Neural crest cell (in vitro differentiated cells): ENCODE data around the gene ZNF565. TPM values are rescaled to one million over a fixed set of nuclear protein-coding genes. Genes with fewer than 3 reads are reported as not detected.

Source experiments
- DNase-seq: peaks from one replicate; pipeline ENCODE4 v3.0.0; 2021; ENCODE audit warnings: low read depth, mixed read lengths, low spot score
- H3K27ac Mint-ChIP-seq: one replicate; pipeline ENCODE4 v1.8.0; 2021; ENCODE audit warnings: mild to moderate bottlenecking, mixed read lengths; ENCODE audit not compliant: unreplicated experiment
- H3K27me3 Mint-ChIP-seq: 2 replicates; pipeline ENCODE4 v1.8.0; 2021; ENCODE audit warnings: low read depth, mild to moderate bottlenecking, mixed read lengths
- H3K36me3 Mint-ChIP-seq: 2 replicates; pipeline ENCODE4 v1.8.0; 2021; ENCODE audit warnings: low read depth, mild to moderate bottlenecking, mixed read lengths
- H3K4me1 Mint-ChIP-seq: 2 replicates; pipeline ENCODE4 v1.8.0; 2021; ENCODE audit warnings: mixed read lengths
- H3K4me3 Mint-ChIP-seq: one replicate; pipeline ENCODE4 v1.8.0; 2021; ENCODE audit warnings: mild to moderate bottlenecking, mixed read lengths
- H3K9me3 Mint-ChIP-seq: 2 replicates; pipeline ENCODE4 v1.8.0; 2021; ENCODE audit warnings: mixed read lengths
- CTCF ChIP-seq: fragments of 200-600 bp; sonication (generic); conservative IDR thresholded peaks from 2 replicates; pipeline ENCODE4 v1.5.0; 2021; ENCODE audit warnings: antibody characterized with exemption, mild to moderate bottlenecking
- long read RNA-seq: library from polyadenylated mRNA; unstranded; transcript quantifications from one replicate; pipeline ENCODE4 v2.0.0, GENCODE V29; 2020
- total RNA-seq: library from RNA; stranded (reverse); gene quantifications from 2 replicates; pipeline ENCODE4 v1.2.1, GENCODE V29; 2021

The ZNF565 gene
- 5.6 and 6.6 TPM in 2 replicates for total RNA-seq
- long read RNA-seq, transcript ZNF565-201 (5 exons, 2,023 nt) = major isoform, 15 of 42 reads
- long read RNA-seq, transcript ZNF565-203 (5 exons, 1,931 nt) = minor isoform, 7 of 42 reads
- long read RNA-seq, partial matches to known transcripts = 3 of 42 reads
- long read RNA-seq, other reads (novel, unspliced or antisense) = 14 of 42 reads

- Mint-ChIP-seq H3K27me3 (no peaks in the 10 kb centered on the region), H3K36me3 (peaks cover 9% of the 10 kb centered on the region), H3K27ac (peak within 1 kb of the TSS; percentile 96)
Measured at GRCh38 chr19:36214386-36215275, at the start of gene ZNF565, which contains the start of gene ZNF146. Gene ZNF565, minus strand, starts transcription at chr19:36214665. Its CDS starts 12,680 bp downstream, at chr19:36201985. Gene ZNF146, plus strand, starts transcription at chr19:36215106. Its CDS starts 21,335 bp downstream, at chr19:36236441.

GRCh38 chr19:36259211-36259610, 44.7 kb upstream of the ZNF565 start:
- TF ChIP-seq CTCF = no peak
- Mint-ChIP-seq H3K4me1 (peaks cover 14% of the 10 kb centered on the region), H3K4me3 (no peak overlapping the region), H3K27me3 (no peaks in the 10 kb centered on the region), H3K27ac (no peak overlapping the region), H3K9me3 (peaks cover 11% of the 10 kb centered on the region), H3K36me3 (peaks cover 28% of the 10 kb centered on the region)
- DNase-seq = no peak

More at GRCh38 chr19:36214386-36215275, at the start of gene ZNF565, which contains the start of gene ZNF146:
- peaks cover 20% of the 10 kb centered on the region for H3K4me1 Mint-ChIP-seq
- DNase-seq = peak; percentile 94
- H3K4me3 Mint-ChIP-seq = no peak within 1 kb of the TSS
- no peak for TF ChIP-seq CTCF
- H3K9me3 Mint-ChIP-seq = no peaks in the 10 kb centered on the region

DNA sequence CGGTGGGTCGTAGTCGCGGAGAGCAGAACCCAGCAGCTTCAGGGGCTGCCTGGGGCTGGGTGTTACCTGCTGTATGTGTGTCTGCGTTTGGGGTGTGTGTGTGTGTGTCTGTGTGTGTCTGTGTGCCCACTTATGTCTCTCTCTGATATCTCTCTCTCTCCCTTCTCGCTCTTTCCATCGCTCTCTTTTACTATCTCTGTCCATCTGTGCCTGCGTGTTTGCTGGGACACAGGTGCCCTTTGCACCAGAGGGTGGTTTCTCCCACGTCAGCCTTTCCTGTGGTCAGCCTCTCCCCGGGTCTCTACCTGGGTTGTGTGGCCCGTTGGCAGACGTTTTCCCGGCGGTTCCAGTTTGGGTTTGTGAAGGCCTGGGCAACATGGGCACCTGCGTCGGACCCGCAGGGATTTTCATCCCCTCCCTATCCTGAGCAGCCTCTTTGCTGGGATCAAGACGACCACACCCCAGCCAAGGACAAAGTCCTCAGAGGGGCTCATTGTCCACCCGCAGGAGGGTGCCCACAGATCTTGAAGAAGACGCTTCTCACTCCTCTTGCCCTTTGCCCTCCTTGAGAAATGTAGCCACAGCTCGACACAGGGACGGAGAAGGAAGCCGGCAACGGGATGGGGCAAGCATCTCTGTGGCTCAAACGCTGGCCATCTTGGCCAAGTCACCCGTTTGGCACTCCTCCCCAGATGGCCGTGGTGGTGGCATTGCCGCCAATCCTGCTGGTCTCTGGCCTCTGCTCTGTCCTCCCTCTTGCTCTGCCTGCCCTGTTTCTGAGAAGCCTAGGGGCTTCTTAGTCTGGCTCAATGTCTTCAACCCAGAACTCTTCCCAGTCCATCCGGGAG, 43.8 kb upstream of the ZNF565 start:
- no peak for TF ChIP-seq CTCF
- peaks cover 14% of the 10 kb centered on the region for H3K4me1 Mint-ChIP-seq
- peaks cover 35% of the 10 kb centered on the region for H3K36me3 Mint-ChIP-seq
- peak overlapping the region; percentile 83 for H3K4me3 Mint-ChIP-seq
- peaks cover 13% of the 10 kb centered on the region for H3K9me3 Mint-ChIP-seq
- no peak overlapping the region for H3K27ac Mint-ChIP-seq
- DNase-seq = no peak
- H3K27me3 Mint-ChIP-seq = no peaks in the 10 kb centered on the region

GRCh38 chr19:36257520-36257876, 43.0 kb upstream of the ZNF565 start:
- Mint-ChIP-seq H3K4me1 (peaks cover 14% of the 10 kb centered on the region), H3K9me3 (peaks cover 11% of the 10 kb centered on the region), H3K27ac (no peak overlapping the region), H3K36me3 (peaks cover 35% of the 10 kb centered on the region), H3K27me3 (no peaks in the 10 kb centered on the region), H3K4me3 (peak overlapping the region; percentile 83)
- TF ChIP-seq CTCF = no peak
- peak; percentile 71 for DNase-seq

DNA sequence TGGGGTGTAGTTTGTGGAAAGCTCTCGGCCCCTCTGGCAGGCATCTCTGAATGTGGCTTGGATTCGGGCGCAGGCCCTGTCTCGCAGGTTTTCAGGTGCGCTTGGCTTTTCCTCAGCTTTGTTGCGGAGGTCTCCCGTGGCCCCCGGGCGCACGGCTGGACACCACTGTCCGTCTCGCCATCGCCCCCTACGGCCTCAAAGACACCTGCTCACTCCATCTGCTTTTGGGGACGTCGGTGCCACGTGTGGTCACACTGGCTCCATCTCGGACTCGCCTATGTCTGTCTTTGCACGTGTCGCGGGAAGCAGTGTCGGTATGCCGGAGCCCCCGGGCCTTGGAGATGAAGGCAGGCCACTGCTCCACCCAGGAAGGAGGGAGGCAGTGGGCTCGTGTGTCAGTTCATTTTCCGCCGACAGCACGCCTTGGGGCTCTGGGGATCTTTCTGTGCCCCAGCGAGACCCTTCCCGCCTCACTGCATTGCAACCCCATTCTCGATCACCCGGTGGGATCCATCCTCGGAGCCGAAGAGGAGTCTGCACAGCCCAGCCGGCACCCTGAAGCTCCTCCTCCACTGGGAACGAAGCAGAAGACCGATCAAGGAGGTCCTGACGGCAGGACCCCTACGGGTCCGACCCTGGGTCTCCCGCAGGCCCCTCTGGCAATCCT, 42.5 kb upstream of the ZNF565 start:
- Mint-ChIP-seq H3K27me3 (no peaks in the 10 kb centered on the region), H3K36me3 (peaks cover 35% of the 10 kb centered on the region), H3K4me3 (peak overlapping the region; percentile 83), H3K27ac (no peak overlapping the region), H3K9me3 (peaks cover 11% of the 10 kb centered on the region), H3K4me1 (peaks cover 14% of the 10 kb centered on the region)
- no peak for TF ChIP-seq CTCF
- DNase-seq = no peak
